ENCODE data around the gene ZBTB7C. TPM values are rescaled to one million over a fixed set of nuclear protein-coding genes. Genes with fewer than 3 reads are reported as not detected.

The ZBTB7C gene
- total RNA-seq, 1 donor from 2014 or later = 0.15 TPM

GRCh38 chr18:48181087-48181823 is 227.9 kb downstream of the ZBTB7C start:
- H3K9ac ChIP-seq = no peak overlapping the region
- no peaks in the 10 kb centered on the region for H3K36me3 Mint-ChIP-seq
- no peaks in the 10 kb centered on the region for H3K79me2 ChIP-seq (ENCODE audit: low read depth)
- H3K4me3 Mint-ChIP-seq = no peak overlapping the region
- peaks cover 3% of the 10 kb centered on the region for H3K9me3 Mint-ChIP-seq
- H4K20me1 ChIP-seq (ENCODE audit: low read depth) = no peaks in the 10 kb centered on the region
- peaks cover 10% of the 10 kb centered on the region for H3K4me1 ChIP-seq
- H2AFZ ChIP-seq (replicated peaks) = no peak overlapping the region
- DNase-seq (ENCODE audit: low spot score) = no peak
- H3K4me3 ChIP-seq = no peak overlapping the region
- no peak for TF ChIP-seq EZH2 (IDR thresholded peaks at IDR 0.05)
- H3K4me2 ChIP-seq = no peak overlapping the region
- H3K27ac ChIP-seq = no peak overlapping the region
- peaks cover 25% of the 10 kb centered on the region for H3K4me1 Mint-ChIP-seq
- no peaks in the 10 kb centered on the region for H3K27me3 ChIP-seq
- no peaks in the 10 kb centered on the region for H3K9me3 ChIP-seq (ENCODE audit: low read depth)
- H3K36me3 ChIP-seq = no peaks in the 10 kb centered on the region
- H3K27me3 Mint-ChIP-seq (ENCODE audit: insufficient read depth, low read depth) = peaks cover 18% of the 10 kb centered on the region
- peak overlapping the region; percentile 52 for H3K27ac Mint-ChIP-seq
- no peaks in the 10 kb centered on the region for H3F3A ChIP-seq (ENCODE audit: low read depth)

GRCh38 chr18:48179666-48180065 is 229.5 kb downstream of the ZBTB7C start:
- H3K27ac Mint-ChIP-seq = no peak overlapping the region
- H3K4me1 ChIP-seq = no peaks in the 10 kb centered on the region
- no peak overlapping the region for H3K27ac ChIP-seq
- no peak for TF ChIP-seq CTCF (IDR thresholded peaks at IDR 0.05)
- no peak for TF ChIP-seq EZH2phosphoT487 (IDR thresholded peaks at IDR 0.05)
- no peak for TF ChIP-seq EZH2 (IDR thresholded peaks at IDR 0.05)
- H3K9me3 Mint-ChIP-seq = peaks cover 3% of the 10 kb centered on the region
- no peaks in the 10 kb centered on the region for H3K9me3 ChIP-seq (ENCODE audit: low read depth)
- H3K4me3 ChIP-seq = no peak overlapping the region
- DNase-seq (ENCODE audit: low spot score) = no peak
- H3K4me3 Mint-ChIP-seq = no peak overlapping the region
- H3K4me1 Mint-ChIP-seq = peaks cover 15% of the 10 kb centered on the region
- H3K4me2 ChIP-seq = no peak overlapping the region
- H3K27me3 Mint-ChIP-seq (ENCODE audit: insufficient read depth, low read depth) = peaks cover 7% of the 10 kb centered on the region
- H2AFZ ChIP-seq (replicated peaks) = no peak overlapping the region
- H3K36me3 ChIP-seq = no peaks in the 10 kb centered on the region
- no peaks in the 10 kb centered on the region for H3K27me3 ChIP-seq
- no peak overlapping the region for H3K9ac ChIP-seq
- no peaks in the 10 kb centered on the region for H4K20me1 ChIP-seq (ENCODE audit: low read depth)
- H3K36me3 Mint-ChIP-seq = no peaks in the 10 kb centered on the region
- no peaks in the 10 kb centered on the region for H3F3A ChIP-seq (ENCODE audit: low read depth)
- no peaks in the 10 kb centered on the region for H3K79me2 ChIP-seq (ENCODE audit: low read depth)

- Histone ChIP-seq H3K4me1 (no peaks in the 10 kb centered on the region), H3F3A (ENCODE audit: low read depth) (no peaks in the 10 kb centered on the region)
Measured at GRCh38 chr18:48179001-48179400, 230.2 kb downstream of the ZBTB7C start.

More at GRCh38 chr18:48179001-48179400, 230.2 kb downstream of the ZBTB7C start:
- no peak overlapping the region for H3K4me2 ChIP-seq
- Mint-ChIP-seq H3K4me1 (peaks cover 14% of the 10 kb centered on the region), H3K27ac (no peak overlapping the region), H3K4me3 (no peak overlapping the region), H3K9me3 (peaks cover 3% of the 10 kb centered on the region), H3K36me3 (no peaks in the 10 kb centered on the region), H3K27me3 (ENCODE audit: insufficient read depth, low read depth) (peaks cover 8% of the 10 kb centered on the region)
- no peak overlapping the region for H3K27ac ChIP-seq
- H3K9me3 ChIP-seq (ENCODE audit: low read depth) = no peaks in the 10 kb centered on the region
- no peak overlapping the region for H3K9ac ChIP-seq
- TF ChIP-seq EZH2phosphoT487 (IDR thresholded peaks at IDR 0.05) (no peak), CTCF (IDR thresholded peaks at IDR 0.05) (no peak), EZH2 (IDR thresholded peaks at IDR 0.05) (no peak)
- H3K4me3 ChIP-seq = no peak overlapping the region
- no peaks in the 10 kb centered on the region for H3K27me3 ChIP-seq
- H4K20me1 ChIP-seq (ENCODE audit: low read depth) = no peaks in the 10 kb centered on the region
- H3K79me2 ChIP-seq (ENCODE audit: low read depth) = no peaks in the 10 kb centered on the region
- no peaks in the 10 kb centered on the region for H3K36me3 ChIP-seq
- DNase-seq (ENCODE audit: low spot score) = no peak
- H2AFZ ChIP-seq (replicated peaks) = no peak overlapping the region
